Activated T-cell treated with anti-CD3 and anti-CD28 coated beads for 4 hours (primary cell): ENCODE results near the gene RSU1.

ENCODE experiments used
- DNase-seq: peaks from one replicate; pipeline ENCODE4 v3.0.0-alpha.2; 2020

RSU1 gene

GRCh38 chr10:16728266-16728665 is 89.0 kb downstream of the RSU1 start:
- DNase-seq, result no peak

GRCh38 chr10:16727666-16728065 is 89.6 kb downstream of the RSU1 start:
- DNase-seq, result no peak

GRCh38 chr10:16724509-16724908 is 92.7 kb downstream of the RSU1 start:
- no peak for DNase-seq

GRCh38 chr10:16720812-16721211 is 96.4 kb downstream of the RSU1 start:
- DNase-seq, result no peak

GRCh38 chr10:16717622-16718395 is 99.4 kb downstream of the RSU1 start:
- DNase-seq, result no peak

GRCh38 chr10:16716051-16716450 is 101.2 kb downstream of the RSU1 start:
- DNase-seq, result no peak

- DNase-seq, result no peak
Observed at GRCh38 chr10:16713290-16713689, 103.9 kb downstream of the RSU1 start.

- no peak for DNase-seq
Observed at GRCh38 chr10:16712883-16713282, 104.3 kb downstream of the RSU1 start.

- DNase-seq, result no peak
Observed at GRCh38 chr10:16700331-16700730, 116.9 kb downstream of the RSU1 start.

- DNase-seq, result no peak
Observed at GRCh38 chr10:16699435-16700057, 117.7 kb downstream of the RSU1 start.

GRCh38 chr10:16698461-16698860 is 118.8 kb downstream of the RSU1 start:
- DNase-seq, result no peak

GRCh38 chr10:16690417-16690816 is 126.8 kb downstream of the RSU1 start:
- DNase-seq, result no peak

GRCh38 chr10:16689696-16690095 is 127.5 kb downstream of the RSU1 start:
- DNase-seq, result no peak

GRCh38 chr10:16689227-16689626 is 128.0 kb downstream of the RSU1 start:
- DNase-seq, result no peak

- DNase-seq, result no peak
Observed at GRCh38 chr10:16686054-16686902, 130.9 kb downstream of the RSU1 start.

GRCh38 chr10:16685551-16685950 is 131.7 kb downstream of the RSU1 start:
- no peak for DNase-seq

GRCh38 chr10:16681521-16681920 is 135.7 kb downstream of the RSU1 start:
- no peak for DNase-seq

- no peak for DNase-seq
Observed at GRCh38 chr10:16679511-16679910, 137.7 kb downstream of the RSU1 start.

- DNase-seq, result no peak
Observed at GRCh38 chr10:16675334-16675733, 141.9 kb downstream of the RSU1 start.

GRCh38 chr10:16674147-16674703 is 143.0 kb downstream of the RSU1 start:
- no peak for DNase-seq

- no peak for DNase-seq
Observed at GRCh38 chr10:16673443-16673842, 143.8 kb downstream of the RSU1 start.

GRCh38 chr10:16663444-16663843 is 153.8 kb downstream of the RSU1 start:
- DNase-seq, result no peak

- no peak for DNase-seq
Observed at GRCh38 chr10:16662923-16663322, 154.3 kb downstream of the RSU1 start.
